Panc1 (cell line): ENCODE measurements around the gene CLDN9.

Source experiments
- SIN3A ChIP-seq: IDR thresholded peaks from 2 replicates; pipeline ENCODE4 v1.6.1; 2012; ENCODE audit warnings: low read depth, mild to moderate bottlenecking, low read length, moderate library complexity, borderline replicate concordance; ENCODE audit not compliant: insufficient read depth
- TF ChIP-seq, protein P1 (sequence below): fragments of 450-650 bp; IDR thresholded peaks from 2 replicates; pipeline ENCODE4 v1.5.1; 2017; ENCODE audit warnings: mild to moderate bottlenecking
- TF ChIP-seq, protein P2 (sequence below), 2 experiments: IDR thresholded peaks; 2 replicates each; pipeline ENCODE4 v1.6.1; 2011 to 2012; ENCODE audit warnings: low read depth in 2 of 2, control low read depth in 1 of 2, low read length in 1 of 2, mild to moderate bottlenecking in 1 of 2, moderate library complexity in 1 of 2; ENCODE audit not compliant: insufficient read depth in 1 of 2

DNA sequence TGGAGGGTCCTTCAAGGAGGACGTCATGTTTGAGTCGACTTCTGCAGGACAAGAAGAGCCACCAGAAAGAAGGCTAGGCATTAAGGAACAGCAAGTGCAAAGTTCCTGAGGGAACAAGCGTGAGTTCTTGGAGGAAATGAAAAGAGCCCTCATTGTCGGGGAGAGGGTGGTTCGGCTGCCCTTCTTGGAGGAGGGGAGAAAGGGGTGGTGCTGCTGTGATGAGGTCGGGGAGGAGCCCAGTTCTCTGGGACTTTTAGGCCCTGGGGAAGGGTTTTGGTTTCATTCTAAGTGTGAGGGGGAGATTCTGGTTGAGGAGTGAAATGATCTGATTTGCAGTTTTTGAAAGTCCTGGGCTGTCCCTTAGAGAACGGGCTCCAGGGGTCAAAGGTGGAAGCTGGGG lies 19.9 kb downstream of the CLDN9 start:
- TF ChIP-seq, protein P1, sequence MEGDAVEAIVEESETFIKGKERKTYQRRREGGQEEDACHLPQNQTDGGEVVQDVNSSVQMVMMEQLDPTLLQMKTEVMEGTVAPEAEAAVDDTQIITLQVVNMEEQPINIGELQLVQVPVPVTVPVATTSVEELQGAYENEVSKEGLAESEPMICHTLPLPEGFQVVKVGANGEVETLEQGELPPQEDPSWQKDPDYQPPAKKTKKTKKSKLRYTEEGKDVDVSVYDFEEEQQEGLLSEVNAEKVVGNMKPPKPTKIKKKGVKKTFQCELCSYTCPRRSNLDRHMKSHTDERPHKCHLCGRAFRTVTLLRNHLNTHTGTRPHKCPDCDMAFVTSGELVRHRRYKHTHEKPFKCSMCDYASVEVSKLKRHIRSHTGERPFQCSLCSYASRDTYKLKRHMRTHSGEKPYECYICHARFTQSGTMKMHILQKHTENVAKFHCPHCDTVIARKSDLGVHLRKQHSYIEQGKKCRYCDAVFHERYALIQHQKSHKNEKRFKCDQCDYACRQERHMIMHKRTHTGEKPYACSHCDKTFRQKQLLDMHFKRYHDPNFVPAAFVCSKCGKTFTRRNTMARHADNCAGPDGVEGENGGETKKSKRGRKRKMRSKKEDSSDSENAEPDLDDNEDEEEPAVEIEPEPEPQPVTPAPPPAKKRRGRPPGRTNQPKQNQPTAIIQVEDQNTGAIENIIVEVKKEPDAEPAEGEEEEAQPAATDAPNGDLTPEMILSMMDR, result no peak
- TF ChIP-seq SIN3A, result no peak
- TF ChIP-seq, protein P2, sequence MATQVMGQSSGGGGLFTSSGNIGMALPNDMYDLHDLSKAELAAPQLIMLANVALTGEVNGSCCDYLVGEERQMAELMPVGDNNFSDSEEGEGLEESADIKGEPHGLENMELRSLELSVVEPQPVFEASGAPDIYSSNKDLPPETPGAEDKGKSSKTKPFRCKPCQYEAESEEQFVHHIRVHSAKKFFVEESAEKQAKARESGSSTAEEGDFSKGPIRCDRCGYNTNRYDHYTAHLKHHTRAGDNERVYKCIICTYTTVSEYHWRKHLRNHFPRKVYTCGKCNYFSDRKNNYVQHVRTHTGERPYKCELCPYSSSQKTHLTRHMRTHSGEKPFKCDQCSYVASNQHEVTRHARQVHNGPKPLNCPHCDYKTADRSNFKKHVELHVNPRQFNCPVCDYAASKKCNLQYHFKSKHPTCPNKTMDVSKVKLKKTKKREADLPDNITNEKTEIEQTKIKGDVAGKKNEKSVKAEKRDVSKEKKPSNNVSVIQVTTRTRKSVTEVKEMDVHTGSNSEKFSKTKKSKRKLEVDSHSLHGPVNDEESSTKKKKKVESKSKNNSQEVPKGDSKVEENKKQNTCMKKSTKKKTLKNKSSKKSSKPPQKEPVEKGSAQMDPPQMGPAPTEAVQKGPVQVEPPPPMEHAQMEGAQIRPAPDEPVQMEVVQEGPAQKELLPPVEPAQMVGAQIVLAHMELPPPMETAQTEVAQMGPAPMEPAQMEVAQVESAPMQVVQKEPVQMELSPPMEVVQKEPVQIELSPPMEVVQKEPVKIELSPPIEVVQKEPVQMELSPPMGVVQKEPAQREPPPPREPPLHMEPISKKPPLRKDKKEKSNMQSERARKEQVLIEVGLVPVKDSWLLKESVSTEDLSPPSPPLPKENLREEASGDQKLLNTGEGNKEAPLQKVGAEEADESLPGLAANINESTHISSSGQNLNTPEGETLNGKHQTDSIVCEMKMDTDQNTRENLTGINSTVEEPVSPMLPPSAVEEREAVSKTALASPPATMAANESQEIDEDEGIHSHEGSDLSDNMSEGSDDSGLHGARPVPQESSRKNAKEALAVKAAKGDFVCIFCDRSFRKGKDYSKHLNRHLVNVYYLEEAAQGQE (IDR thresholded peaks at IDR 0.05; ENCODE audit: insufficient read depth in 1 of 2, low read depth in 2 of 2, low read length in 1 of 2), result no peak
